HepG2 (cell line): Measurements from ENCODE around the gene PURB. TPM values are rescaled to one million over a fixed set of nuclear protein-coding genes. Genes with fewer than 3 reads are reported as not detected.

Source experiments
- AGO2 ChIP-seq: fragments of 200-400 bp; formaldehyde crosslinking; optimal IDR thresholded peaks from 2 replicates; pipeline ENCODE3; 2017; ENCODE audit warnings: mild to moderate bottlenecking, low read depth, low read length, moderate library complexity
- CHCHD3 ChIP-seq: sonication (generic); formaldehyde crosslinking; IDR thresholded peaks from 2 replicates; pipeline ENCODE4 v1.8.0; 2022; ENCODE audit warnings: mild to moderate bottlenecking, missing genetic modification reagents, moderate library complexity
- FIP1L1 ChIP-seq: fragments of 200-400 bp; formaldehyde crosslinking; IDR thresholded peaks from 2 replicates; pipeline ENCODE4 v1.6.1; 2018; ENCODE audit warnings: low read depth, mild to moderate bottlenecking, low read length, moderate library complexity, borderline replicate concordance; ENCODE audit not compliant: insufficient read depth
- IRF2 ChIP-seq: IDR thresholded peaks from 2 replicates; pipeline ENCODE4 v1.6.1; 2018; ENCODE audit warnings: missing genetic modification reagents, missing compliant biosample characterization
- KDM4B ChIP-seq: sonication (generic); formaldehyde crosslinking; IDR thresholded peaks from 2 replicates; pipeline ENCODE4 v1.4.0; 2020; ENCODE audit warnings: missing genetic modification reagents
- KLF6 ChIP-seq: IDR thresholded peaks from 2 replicates; pipeline ENCODE4 v1.8.0; 2016; ENCODE audit warnings: missing biosample characterization, missing genetic modification reagents
- KMT2B ChIP-seq: IDR thresholded peaks from 2 replicates; pipeline ENCODE4 v1.6.1; 2016; ENCODE audit warnings: missing genetic modification reagents, missing compliant biosample characterization
- MED8 ChIP-seq: sonication (generic); formaldehyde crosslinking; IDR thresholded peaks from 2 replicates; pipeline ENCODE4 v1.8.1; 2023; ENCODE audit warnings: mild to moderate bottlenecking, missing genetic modification reagents; ENCODE audit not compliant: insufficient replicate concordance
- MYC ChIP-seq: sonication (generic); formaldehyde crosslinking; IDR thresholded peaks from 2 replicates; pipeline ENCODE4 v1.9.0; 2021; ENCODE audit warnings: missing genetic modification reagents, borderline replicate concordance
- NFIC ChIP-seq: IDR thresholded peaks from 2 replicates; pipeline ENCODE4 v1.6.1; 2012; ENCODE audit warnings: mild to moderate bottlenecking, low read length, inconsistent platforms
- PCBP1 ChIP-seq: fragments of 200-400 bp; formaldehyde crosslinking; IDR thresholded peaks from 2 replicates; pipeline ENCODE4 v1.6.1; 2017; ENCODE audit warnings: mild to moderate bottlenecking, low read depth, low read length, borderline replicate concordance
- PHF21A ChIP-seq: sonication (generic); formaldehyde crosslinking; IDR thresholded peaks from 2 replicates; pipeline ENCODE4 v1.5.0; 2020; ENCODE audit warnings: mild to moderate bottlenecking, missing genetic modification reagents
- RORA ChIP-seq: sonication (generic); formaldehyde crosslinking; IDR thresholded peaks from 2 replicates; pipeline ENCODE4 v1.5.0; 2020; ENCODE audit warnings: mild to moderate bottlenecking, missing genetic modification reagents, moderate library complexity
- SMAD1 ChIP-seq: sonication (generic); formaldehyde crosslinking; IDR thresholded peaks from 2 replicates; pipeline ENCODE4 v1.4.0; 2020; ENCODE audit warnings: missing genetic modification reagents, low read depth, mild to moderate bottlenecking, borderline replicate concordance
- SMAD3 ChIP-seq: sonication (generic); formaldehyde crosslinking; IDR thresholded peaks from 2 replicates; pipeline ENCODE4 v1.4.0; 2020; ENCODE audit warnings: missing genetic modification reagents
- SMAD9 ChIP-seq: sonication (generic); formaldehyde crosslinking; IDR thresholded peaks from 2 replicates; pipeline ENCODE4 v1.5.1; 2020; ENCODE audit warnings: mild to moderate bottlenecking, missing genetic modification reagents
- SNAI1 ChIP-seq: sonication (generic); formaldehyde crosslinking; IDR thresholded peaks from 2 replicates; pipeline ENCODE4 v1.5.0; 2020; ENCODE audit warnings: mild to moderate bottlenecking, missing genetic modification reagents, borderline replicate concordance
- SRF ChIP-seq: IDR thresholded peaks from 2 replicates; pipeline ENCODE4 v1.6.1; 2011; ENCODE audit warnings: mild to moderate bottlenecking, low read depth, low read length, moderate library complexity
- STAT5B ChIP-seq: sonication (generic); formaldehyde crosslinking; IDR thresholded peaks from 2 replicates; pipeline ENCODE4 v1.4.0; 2020; ENCODE audit warnings: missing genetic modification reagents
- ZBTB1 ChIP-seq: sonication (generic); formaldehyde crosslinking; IDR thresholded peaks from 2 replicates; pipeline ENCODE4 v1.4.0; 2020; ENCODE audit warnings: missing genetic modification reagents, borderline replicate concordance
- ZNF101 ChIP-seq: sonication (generic); formaldehyde crosslinking; IDR thresholded peaks from 2 replicates; pipeline ENCODE4 v1.4.0; 2020; ENCODE audit warnings: mild to moderate bottlenecking, low read depth, missing genetic modification reagents, borderline replicate concordance
- ZNF282 ChIP-seq: fragments of 450-650 bp; IDR thresholded peaks from 2 replicates; pipeline ENCODE4 v1.6.1; 2018; ENCODE audit not compliant: partially characterized antibody
- ZNF317 ChIP-seq: sonication (generic); formaldehyde crosslinking; IDR thresholded peaks from 2 replicates; pipeline ENCODE4 v1.5.0; 2020; ENCODE audit warnings: mild to moderate bottlenecking, missing genetic modification reagents
- ZNF496 ChIP-seq: sonication (generic); formaldehyde crosslinking; IDR thresholded peaks from 2 replicates; pipeline ENCODE4 v1.8.1; 2023; ENCODE audit warnings: mild to moderate bottlenecking, moderate library complexity, missing genetic modification reagents; ENCODE audit not compliant: insufficient replicate concordance
- ZNF605 ChIP-seq: sonication (generic); formaldehyde crosslinking; IDR thresholded peaks from 2 replicates; pipeline ENCODE4 v1.8.0; 2022; ENCODE audit warnings: mild to moderate bottlenecking, missing genetic modification reagents
- ZNF724P ChIP-seq: sonication (generic); formaldehyde crosslinking; IDR thresholded peaks from 2 replicates; pipeline ENCODE4 v1.8.0; 2022; ENCODE audit warnings: missing genetic modification reagents, borderline replicate concordance
- ZNF780A ChIP-seq: sonication (generic); formaldehyde crosslinking; IDR thresholded peaks from 2 replicates; pipeline ENCODE4 v1.8.0; 2022; ENCODE audit warnings: mild to moderate bottlenecking, missing genetic modification reagents, moderate library complexity
- ZSCAN9 ChIP-seq: IDR thresholded peaks from 2 replicates; pipeline ENCODE4 v1.6.1; 2016; ENCODE audit warnings: borderline replicate concordance
- polyA plus RNA-seq, 8 experiments: library from polyadenylated mRNA; depleted of rRNA in 3 of 8; stranded (reverse) in 7 of 8; unstranded in 1 of 8; fragments of >200 nt; fragmentation: Illumina TruSeq in 4 of 8; extraction: Trizol in 4 of 8; gene quantifications; 2 replicates each; pipeline versions ENCODE4 v1.2.1 to v1.2.3, GENCODE V29; 2011 to 2016; ENCODE audit warnings: low read depth in 4 of 8, missing spikeins in 1 of 8, mixed read lengths in 1 of 8; ENCODE audit not compliant: insufficient read depth in 1 of 8
- total RNA-seq, 5 experiments: library from RNA; depleted of rRNA; stranded (reverse); fragments of >200 nt; fragmentation: Illumina TruSeq; extraction: Trizol; gene quantifications; 2 replicates each; pipeline ENCODE4 v1.2.3, GENCODE V29; 2016; ENCODE audit warnings: low read depth in 1 of 5
- TF ChIP-seq, protein P1 (sequence below): sonication (generic); formaldehyde crosslinking; conservative IDR thresholded peaks from 2 replicates; pipeline ENCODE4 v1.4.0; 2020; ENCODE audit warnings: missing genetic modification reagents
- TF ChIP-seq, protein P2 (sequence below): IDR thresholded peaks from 2 replicates; pipeline ENCODE4 v1.6.1; 2012; ENCODE audit warnings: inconsistent platforms

The PURB gene
- total and polyA plus RNA-seq, 2 of the 13 experiments (the other 11 are each of a cell fraction or from before 2014, with no cell fraction given), result 2.3 to 4.3 TPM

- TF ChIP-seq NFIC, result 0 out of 2 replicates have a peak, but pooled peaks have one; percentile 33
- TF ChIP-seq ZNF780A (CRISPR knock-in tag), result no peak
- TF ChIP-seq RORA (CRISPR knock-in tag), result no peak
- no peak for TF ChIP-seq SMAD3 (CRISPR knock-in tag)
- no peak for TF ChIP-seq ZNF101
- TF ChIP-seq, protein P1, sequence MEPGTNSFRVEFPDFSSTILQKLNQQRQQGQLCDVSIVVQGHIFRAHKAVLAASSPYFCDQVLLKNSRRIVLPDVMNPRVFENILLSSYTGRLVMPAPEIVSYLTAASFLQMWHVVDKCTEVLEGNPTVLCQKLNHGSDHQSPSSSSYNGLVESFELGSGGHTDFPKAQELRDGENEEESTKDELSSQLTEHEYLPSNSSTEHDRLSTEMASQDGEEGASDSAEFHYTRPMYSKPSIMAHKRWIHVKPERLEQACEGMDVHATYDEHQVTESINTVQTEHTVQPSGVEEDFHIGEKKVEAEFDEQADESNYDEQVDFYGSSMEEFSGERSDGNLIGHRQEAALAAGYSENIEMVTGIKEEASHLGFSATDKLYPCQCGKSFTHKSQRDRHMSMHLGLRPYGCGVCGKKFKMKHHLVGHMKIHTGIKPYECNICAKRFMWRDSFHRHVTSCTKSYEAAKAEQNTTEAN, result no peak; the same call in 1 of the 2 replicates
- TF ChIP-seq SMAD9, result no peak
- no peak for TF ChIP-seq FIP1L1
- no peak for TF ChIP-seq ZBTB1 (CRISPR knock-in tag)
- TF ChIP-seq PCBP1, result 0 out of 2 replicates have a peak, but pooled peaks have one; percentile 68
- no peak for TF ChIP-seq KDM4B (CRISPR knock-in tag)
- TF ChIP-seq IRF2 (CRISPR knock-in tag), result peak; percentile 56; the same call in 1 of the 2 replicates
- TF ChIP-seq, protein P2, sequence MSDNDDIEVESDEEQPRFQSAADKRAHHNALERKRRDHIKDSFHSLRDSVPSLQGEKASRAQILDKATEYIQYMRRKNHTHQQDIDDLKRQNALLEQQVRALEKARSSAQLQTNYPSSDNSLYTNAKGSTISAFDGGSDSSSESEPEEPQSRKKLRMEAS, result peak; percentile 67
- 0 out of 2 replicates have a peak, but pooled peaks have one; percentile 37 for TF ChIP-seq KLF6
- TF ChIP-seq AGO2, result peak; percentile 5
- TF ChIP-seq CHCHD3 (CRISPR knock-in tag), result 0 out of 2 replicates have a peak, but pooled peaks have one; percentile 72
- TF ChIP-seq STAT5B (CRISPR knock-in tag), result no peak
- TF ChIP-seq ZNF605 (CRISPR knock-in tag), result no peak
- peak; percentile 56; the same call in 1 of the 2 replicates for TF ChIP-seq SNAI1 (CRISPR knock-in tag)
- TF ChIP-seq KMT2B, result peak; percentile 48; the same call in 1 of the 2 replicates
- TF ChIP-seq MYC, result peak; percentile 28
- TF ChIP-seq ZNF282, result no peak
- TF ChIP-seq MED8 (CRISPR knock-in tag), result no peak
- TF ChIP-seq SMAD1 (CRISPR knock-in tag), result no peak
- TF ChIP-seq ZSCAN9 (CRISPR knock-in tag), result peak; percentile 66; the same call in 1 of the 2 replicates
- no peak for TF ChIP-seq ZNF496 (CRISPR knock-in tag)
- peak; percentile 36 for TF ChIP-seq ZNF317 (CRISPR knock-in tag)
- TF ChIP-seq PHF21A, result peak; percentile 79
- TF ChIP-seq SRF, result peak; percentile 55; the same call in 1 of the 2 replicates
- peak; percentile 68; the same call in 1 of the 2 replicates for TF ChIP-seq ZNF724P (CRISPR knock-in tag)
Observed at GRCh38 chr7:44847920-44848634, 37.3 kb downstream of the PURB start, which contains the start of gene H2AZ2 (continued).
